GM18907 (cell line): ENCODE data around the gene NFATC2.

Experiments used
- ATAC-seq: cut with Tn5 transposase; IDR thresholded peaks from one replicate; pipeline ENCODE4 v1.9.1; 2021; ENCODE audit warnings: mild to moderate bottlenecking, moderate library complexity; ENCODE audit not compliant: unreplicated experiment

NFATC2 gene

DNA sequence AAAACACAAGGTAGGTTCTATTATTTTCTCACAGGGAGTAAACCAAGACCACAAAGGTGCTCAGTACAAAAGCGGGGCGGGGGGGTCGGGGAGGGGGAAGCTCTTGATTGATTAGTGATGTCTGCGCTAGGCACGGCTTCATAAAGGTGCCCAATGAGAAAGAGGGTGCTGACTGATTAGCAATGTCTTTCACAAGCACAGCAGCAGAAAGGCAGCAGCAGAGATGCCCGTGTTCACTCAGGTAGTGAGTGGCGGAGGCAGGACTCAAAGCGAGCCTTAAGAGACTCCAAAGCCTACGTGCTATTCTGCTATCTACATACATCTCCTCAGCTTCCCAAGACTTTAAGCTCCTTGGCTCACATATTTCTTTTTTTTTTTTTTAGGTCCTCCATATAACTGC lies 20.3 kb downstream of the NFATC2 start:
- no peak for ATAC-seq

DNA sequence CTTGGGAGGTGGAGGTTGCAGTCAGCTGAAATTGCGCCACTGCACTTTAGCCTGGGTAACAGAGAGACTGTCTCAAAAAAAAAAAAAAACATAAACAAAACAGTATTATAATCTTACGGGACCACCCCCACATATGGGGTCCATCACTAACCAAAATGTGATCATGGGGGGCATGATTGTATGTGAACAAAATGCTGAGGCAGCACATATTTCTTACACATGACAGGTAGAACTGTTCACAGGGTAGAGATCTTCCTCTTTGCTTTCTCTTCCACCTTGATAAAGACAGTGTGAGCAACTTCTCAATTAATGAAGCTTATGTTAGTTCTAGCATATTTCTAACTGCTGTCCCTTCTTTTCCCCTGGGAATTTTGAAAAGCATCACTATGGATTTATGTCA lies 24.7 kb downstream of the NFATC2 start:
- ATAC-seq, result no peak

- ATAC-seq, result no peak
Measured at GRCh38 chr20:51516855-51517254, 25.7 kb downstream of the NFATC2 start.

DNA sequence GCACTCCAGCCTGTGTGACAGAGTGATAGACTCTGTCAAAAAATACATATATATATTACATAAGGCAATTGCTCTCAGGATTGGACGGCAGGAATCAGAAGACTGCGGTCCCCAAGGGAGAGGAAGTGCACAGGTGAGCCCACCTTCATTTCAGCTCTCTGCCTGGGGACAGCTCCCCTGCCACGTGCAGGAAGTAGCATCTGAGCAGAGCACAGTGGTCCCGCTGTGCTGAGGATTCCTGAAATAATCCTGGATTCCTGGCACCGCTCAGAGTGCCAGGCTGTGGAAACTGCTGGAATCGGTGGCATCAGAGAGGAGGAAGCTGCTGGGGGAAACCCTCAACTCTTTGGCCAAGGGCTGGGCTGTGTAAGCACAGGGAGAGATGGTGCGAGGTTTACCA lies 27.7 kb downstream of the NFATC2 start:
- no peak for ATAC-seq

DNA sequence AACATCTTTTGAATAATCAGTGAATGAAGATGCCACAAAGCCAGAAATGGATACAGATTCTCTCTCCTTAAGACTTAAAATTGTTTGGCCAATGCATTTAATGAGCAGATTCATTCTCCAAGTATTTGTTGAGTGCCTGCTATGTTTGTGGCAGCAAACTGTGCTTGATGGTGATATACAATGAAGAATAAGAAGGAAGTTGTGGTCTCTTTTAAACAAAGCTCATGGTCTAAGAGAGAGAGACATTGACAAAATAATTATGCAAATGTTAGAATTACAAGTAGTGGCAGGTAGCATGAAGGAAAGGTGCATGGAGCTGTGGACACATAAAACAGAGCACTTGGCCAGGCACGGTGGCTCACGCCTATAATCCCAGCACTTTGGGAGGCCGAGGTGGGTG lies 28.3 kb downstream of the NFATC2 start:
- no peak for ATAC-seq

DNA sequence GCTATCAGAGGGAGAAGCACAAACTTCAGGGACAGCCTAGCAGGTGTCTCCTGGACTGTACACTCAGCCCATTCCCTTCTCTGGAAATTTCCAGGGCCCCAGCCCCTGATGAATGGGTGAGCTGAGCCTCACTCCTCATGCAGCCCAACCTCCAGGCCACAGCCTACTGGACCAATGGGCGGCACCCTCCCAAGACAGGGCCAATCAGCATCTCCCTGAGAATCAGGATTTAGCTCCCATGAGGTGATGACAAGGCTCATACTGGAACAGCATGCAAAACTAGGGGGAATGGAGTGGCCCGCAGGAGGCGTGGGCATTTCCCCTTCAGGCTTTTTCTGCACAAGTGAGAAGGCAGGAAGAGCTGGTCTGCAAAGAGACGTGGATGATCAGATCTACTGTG lies 29.0 kb downstream of the NFATC2 start:
- ATAC-seq, result no peak

- ATAC-seq, result no peak
Measured at GRCh38 chr20:51512645-51513044, 29.9 kb downstream of the NFATC2 start.

GRCh38 chr20:51511861-51512619 lies 30.5 kb downstream of the NFATC2 start:
- no peak for ATAC-seq

GRCh38 chr20:51510936-51511605 lies 31.4 kb downstream of the NFATC2 start:
- ATAC-seq, result no peak

- no peak for ATAC-seq
Measured at GRCh38 chr20:51510169-51510568, 32.4 kb downstream of the NFATC2 start.

- no peak for ATAC-seq
Measured at GRCh38 chr20:51509208-51509607, 33.3 kb downstream of the NFATC2 start.

- ATAC-seq, result no peak
Measured at GRCh38 chr20:51508780-51509179, 33.7 kb downstream of the NFATC2 start.

DNA sequence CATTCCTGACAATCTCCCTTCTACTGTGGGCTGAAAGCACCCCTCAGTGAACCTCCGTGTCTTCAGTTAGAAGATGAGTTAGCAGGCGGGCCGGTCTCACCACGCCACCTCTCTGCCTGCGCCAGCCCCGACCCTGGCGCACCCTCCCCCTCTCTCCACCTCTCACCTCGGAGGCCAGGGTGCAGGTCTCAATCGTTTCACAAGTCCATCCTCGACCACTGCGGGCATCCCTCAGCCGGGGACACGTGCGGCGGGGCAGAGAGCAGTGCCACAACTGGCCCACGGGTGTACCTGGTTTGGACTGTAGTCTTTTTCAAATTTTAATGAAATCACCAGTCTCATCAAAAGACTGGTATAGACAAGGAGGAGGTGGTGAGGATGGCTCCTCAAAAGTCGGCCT lies 34.4 kb downstream of the NFATC2 start:
- ATAC-seq, result no peak

DNA sequence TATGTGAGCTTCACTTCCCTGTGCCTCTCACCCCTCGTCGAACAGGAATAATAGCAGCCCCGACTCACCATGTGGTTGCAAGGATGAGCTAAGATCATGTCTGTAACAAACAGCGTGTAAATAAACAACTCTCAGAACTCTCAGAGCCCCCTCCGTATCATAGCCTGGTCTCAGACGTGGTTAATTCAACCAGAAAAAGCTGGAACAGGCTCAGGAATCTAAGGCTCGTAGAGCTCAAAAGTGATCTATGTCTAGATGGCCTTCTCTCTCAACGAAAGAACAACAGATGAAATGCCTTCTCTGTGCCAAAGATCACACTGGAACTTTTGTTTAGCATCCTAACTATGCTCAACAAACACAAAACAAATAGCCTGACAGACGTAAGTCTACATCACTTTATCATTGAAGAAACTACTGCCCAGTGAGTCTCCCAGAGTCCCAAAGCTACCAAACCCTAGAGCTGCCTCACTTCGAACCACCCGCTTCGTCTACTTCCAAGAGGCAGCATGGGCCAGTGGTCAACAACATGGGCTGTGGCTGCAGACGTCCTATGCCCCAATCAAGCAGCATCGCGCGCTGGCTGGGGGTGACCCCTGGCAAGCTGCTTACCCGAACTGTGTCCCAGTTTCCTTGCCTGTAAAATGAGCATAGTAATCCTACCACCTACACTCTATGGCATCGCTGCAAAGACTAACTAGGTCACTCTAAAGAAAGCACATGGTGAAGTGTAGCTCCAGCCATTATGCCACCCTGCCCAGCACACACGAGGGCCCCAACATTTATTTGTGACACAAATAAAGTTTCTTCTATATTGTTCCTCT lies 35.1 kb downstream of the NFATC2 start:
- ATAC-seq, result no peak

- ATAC-seq, result no peak
Measured at GRCh38 chr20:51506527-51507215, 35.8 kb downstream of the NFATC2 start.

GRCh38 chr20:51505566-51505965 lies 37.0 kb downstream of the NFATC2 start:
- no peak for ATAC-seq

DNA sequence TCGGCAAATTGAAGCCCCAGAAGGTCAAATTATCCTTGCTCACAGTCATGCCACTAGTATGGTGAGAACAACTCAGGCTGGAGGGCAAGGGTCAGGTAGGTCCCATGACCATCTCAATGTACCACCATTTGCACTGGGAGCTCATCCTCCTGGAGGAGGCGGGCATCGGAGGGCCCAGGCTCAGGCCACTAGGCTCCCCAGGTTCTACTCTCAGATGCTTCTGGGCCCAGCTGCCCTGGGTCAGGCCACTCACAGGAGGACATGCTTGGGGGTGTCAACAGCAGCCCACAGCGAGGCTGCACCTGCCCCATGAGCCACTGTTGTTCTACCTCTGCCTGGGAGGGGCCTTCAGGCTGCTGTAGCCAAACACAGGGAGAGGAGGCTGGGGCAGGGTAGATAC lies 39.1 kb downstream of the NFATC2 start:
- no peak for ATAC-seq

GRCh38 chr20:51500936-51501335 lies 41.6 kb downstream of the NFATC2 start:
- no peak for ATAC-seq

- ATAC-seq, result peak; percentile 73
Measured at GRCh38 chr20:51500311-51500710, 42.2 kb downstream of the NFATC2 start.

DNA sequence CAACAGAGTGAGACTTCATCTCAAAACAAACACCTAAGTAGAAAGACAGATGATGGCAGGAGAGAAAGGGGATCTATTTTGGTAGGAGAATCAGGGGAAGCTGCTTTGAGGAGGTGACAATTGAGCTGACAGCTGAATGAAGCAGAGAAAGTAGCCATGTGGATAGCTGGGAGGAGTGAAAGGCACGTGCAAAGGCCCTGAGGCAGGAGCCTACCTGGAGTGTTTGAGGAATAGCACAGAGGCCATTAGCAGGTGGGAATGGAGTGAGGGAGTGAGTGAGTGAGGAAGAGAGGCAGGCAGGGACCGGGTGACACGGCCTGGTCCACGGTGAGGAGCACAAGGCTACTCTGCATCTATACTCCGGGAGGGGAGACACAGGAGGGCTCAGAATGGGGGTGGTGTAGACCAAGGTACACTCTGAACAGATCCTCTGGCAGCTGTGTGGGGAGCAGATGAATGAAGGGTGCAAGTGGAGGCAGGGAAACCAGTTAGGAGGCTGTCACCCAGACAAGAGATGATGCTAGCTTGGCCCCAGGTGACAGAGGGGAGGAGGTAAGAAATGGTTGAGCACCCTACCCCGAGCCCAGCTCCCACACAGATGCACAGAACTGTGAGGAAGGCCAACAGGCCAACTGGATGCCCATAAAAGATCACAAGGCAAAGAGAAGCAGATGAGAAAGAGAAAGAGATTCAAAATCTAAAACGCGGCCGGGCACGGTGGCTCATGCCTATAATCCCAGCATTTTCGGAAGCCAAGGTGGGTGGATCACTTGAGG lies 43.6 kb downstream of the NFATC2 start:
- no peak for ATAC-seq
